D721Med (cell line): ENCODE measurements around the gene SIK2.
A peak's percentile ranks its signal among the peaks of the same experiment; 100 is the strongest.

Experiments
- DNase-seq: peaks from one replicate; pipeline ENCODE4 v3.0.0; 2011; ENCODE audit warnings: low spot score; ENCODE audit not compliant: insufficient read length
- FAIRE-seq: peaks from 2 replicates; lab custom pipeline; 2011; peaks lifted over from hg19 to GRCh38; lab: Jason Lieb, UNC
- CTCF ChIP-seq: IDR thresholded peaks from 2 replicates; pipeline ENCODE4 v1.5.1; 2012; ENCODE audit warnings: mild to moderate bottlenecking, control low read depth; ENCODE audit not compliant: insufficient read depth; ENCODE audit errors: missing control alignments

SIK2 gene

DNA sequence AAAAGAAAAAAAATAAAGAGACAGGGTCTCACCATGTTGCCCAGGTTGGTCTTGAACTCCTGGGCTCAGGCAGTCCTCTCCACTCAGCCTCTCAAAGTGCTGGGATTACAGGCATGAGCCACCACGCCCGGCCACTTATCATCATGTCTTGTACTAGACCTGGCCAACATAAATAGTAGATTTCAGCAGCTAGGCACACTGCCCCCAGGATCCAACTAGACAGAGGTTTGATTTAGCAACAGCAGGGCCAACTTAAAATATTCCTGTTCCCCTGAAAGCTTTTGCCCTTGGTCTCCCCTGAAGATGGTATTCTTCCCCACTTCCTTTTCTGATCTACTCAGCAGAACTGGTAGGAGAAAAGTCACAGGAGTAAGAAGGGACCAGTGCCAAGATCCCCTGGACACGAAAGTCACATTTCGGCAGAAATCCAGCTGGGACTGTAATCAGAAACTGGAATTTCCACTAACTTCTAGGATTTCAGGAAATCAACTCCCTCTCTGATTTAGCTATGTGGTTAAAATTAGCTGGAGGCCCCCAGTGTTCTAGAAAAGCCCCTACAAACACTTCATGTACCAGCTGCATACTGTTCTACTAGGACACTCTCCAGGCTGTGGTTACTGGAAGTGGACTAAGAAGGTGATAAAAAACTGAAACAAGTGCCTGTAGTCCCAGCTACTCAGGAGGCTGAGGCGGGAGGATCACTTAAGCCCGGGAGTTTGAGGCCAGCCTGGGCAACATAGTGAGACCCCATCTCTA, 172.9 kb downstream of the SIK2 start:
- TF ChIP-seq CTCF = no peak
- FAIRE-seq (no peak), DNase-seq (no peak)

- TF ChIP-seq CTCF = no peak
- DNase-seq = no peak
- no peak for FAIRE-seq
Measured at GRCh38 chr11:111776398-111777093, 174.3 kb downstream of the SIK2 start.

GRCh38 chr11:111777094-111778046, 175.1 kb downstream of the SIK2 start:
- peak; percentile 93 for TF ChIP-seq CTCF
- DNase-seq (peak; percentile 49), FAIRE-seq (peak; percentile 55)

DNA sequence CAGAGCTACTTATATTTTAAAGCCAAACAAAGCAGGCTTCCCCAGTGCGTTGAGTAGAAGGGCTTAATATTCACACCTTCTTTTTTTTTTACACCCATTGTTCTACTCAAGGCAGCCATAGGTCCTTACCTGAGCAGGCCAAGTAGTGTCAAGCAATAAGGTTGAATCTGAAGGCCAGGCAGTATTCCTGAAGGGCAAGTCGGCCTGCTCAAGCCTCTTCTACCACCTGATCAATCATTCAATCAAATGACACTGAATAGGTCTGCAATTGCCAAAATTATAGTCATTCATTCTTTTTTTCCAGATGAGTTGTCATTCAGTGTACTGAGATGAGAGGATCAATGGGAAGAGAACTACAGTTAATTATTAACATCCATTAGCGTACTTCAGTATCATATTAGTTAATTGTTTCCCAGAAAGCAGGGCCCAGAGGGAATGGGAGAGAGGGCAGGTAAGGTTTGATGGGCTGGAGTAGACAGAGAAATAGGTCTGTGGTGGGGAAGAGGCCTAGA, 175.9 kb downstream of the SIK2 start:
- no peak for FAIRE-seq
- DNase-seq = no peak
- TF ChIP-seq CTCF = no peak

GRCh38 chr11:111779118-111779517, 176.9 kb downstream of the SIK2 start:
- no peak for TF ChIP-seq CTCF
- no peak for DNase-seq
- FAIRE-seq = no peak
